Measurements from ENCODE around the gene NRCAM.
"Not testable (repeated sequence)": the region's sequence is repeated elsewhere in the genome, so short reads cannot be mapped to it uniquely, and the experiment has no call there.

NRCAM gene

DNA sequence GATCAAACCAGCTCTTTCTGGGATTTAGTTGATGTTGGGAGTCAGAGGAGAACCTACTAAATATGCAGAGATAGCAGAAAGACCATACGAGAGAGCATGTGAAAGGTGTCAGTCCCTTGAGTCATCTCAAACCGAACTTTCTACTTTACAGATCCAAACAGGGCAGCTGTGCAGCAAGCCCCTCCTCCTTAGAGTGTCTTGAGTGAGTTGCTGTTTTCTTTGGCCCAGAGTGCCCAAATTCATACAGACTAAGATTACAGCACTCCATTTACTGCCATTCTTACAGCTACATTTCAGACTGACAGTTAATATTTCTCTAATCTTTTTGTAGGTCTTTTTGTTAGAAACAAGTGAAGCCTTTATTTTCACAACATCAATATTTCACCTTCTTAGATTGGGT, 53.4 kb downstream of the NRCAM start:
- no peak for DNase-seq (ENCODE audit: low read depth in 2 of 2)

DNA sequence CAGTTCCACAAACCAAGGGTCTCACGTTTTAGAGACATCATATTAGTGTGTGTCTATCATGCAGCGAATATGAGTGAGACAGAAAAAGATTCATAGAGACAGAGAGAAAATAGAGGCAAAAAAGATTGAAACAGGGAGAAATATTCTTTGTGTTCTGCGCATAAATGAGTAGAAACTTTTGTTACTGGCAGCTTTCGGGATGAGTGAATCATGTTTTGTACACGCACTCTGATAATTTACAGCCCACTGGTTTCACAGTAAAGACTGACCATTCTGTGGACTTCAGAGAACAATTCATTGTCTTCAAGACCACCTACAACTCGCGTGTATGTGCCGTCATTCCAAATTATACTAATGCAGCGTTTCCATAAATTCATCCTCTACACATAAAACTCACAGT, 60.2 kb downstream of the NRCAM start:
- no peak for DNase-seq (ENCODE audit: low read depth in 2 of 2)

DNA sequence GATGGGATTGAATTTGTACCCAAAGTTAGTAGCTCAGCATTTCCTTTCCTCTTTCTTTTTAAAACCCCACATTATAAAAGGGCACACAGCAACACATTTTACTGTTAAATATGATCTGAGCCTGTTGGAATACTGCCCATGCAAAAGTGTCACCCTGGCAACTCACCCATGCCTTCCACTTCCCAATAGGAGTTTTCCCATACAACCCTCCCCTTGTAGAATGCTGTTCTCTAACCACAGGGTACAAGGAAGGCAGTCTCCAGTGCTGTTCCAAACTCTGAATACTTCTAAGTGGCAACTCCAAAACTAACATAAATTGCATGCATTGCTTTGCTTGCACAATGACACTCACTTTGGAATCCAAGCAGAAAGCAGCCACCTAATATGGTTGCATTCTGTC, 60.8 kb downstream of the NRCAM start:
- DNase-seq (ENCODE audit: low read depth in 2 of 2): no peak

DNA sequence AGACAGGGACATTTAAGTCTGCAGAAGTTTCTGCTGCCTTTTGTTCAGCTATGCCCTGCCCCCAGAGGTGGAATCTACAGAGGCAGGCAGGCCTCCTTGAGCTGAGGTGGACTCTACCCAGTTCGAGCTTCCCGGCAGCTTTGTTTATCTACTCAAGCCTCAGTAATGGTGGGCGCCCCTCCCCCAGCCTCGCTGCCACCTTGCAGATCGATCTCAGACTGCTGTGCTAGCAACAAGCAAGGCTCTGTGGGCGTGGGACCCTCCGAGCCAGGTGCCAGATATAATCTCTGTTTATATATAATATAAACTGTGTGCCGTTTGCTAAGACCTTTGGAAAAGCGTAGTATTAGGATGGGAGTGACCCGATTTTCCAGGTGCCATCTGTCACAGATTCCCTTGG, 63.1 kb downstream of the NRCAM start:
- not testable (repeated sequence) for DNase-seq (ENCODE audit: low read depth in 2 of 2)

DNA sequence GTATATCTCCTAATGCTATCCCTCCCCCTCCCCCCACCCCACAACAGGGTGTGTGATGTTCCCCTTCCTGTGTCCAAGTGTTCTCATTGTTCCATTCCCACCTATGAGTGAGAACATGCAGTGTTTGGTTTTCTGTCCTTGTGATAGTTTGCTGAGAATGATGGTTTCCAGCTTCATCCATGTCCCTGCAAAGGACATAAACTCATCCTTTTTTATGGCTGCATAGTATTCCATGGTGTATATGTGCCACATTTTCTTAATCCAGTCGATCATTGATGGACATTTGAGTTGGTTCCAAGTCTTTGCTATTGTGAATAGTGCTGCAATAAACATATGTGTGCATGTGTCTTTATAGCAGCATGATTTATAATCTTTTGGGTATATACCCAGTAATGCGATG, 68.5 kb downstream of the NRCAM start:
- not testable (repeated sequence) for DNase-seq (ENCODE audit: low read depth in 2 of 2)

DNA sequence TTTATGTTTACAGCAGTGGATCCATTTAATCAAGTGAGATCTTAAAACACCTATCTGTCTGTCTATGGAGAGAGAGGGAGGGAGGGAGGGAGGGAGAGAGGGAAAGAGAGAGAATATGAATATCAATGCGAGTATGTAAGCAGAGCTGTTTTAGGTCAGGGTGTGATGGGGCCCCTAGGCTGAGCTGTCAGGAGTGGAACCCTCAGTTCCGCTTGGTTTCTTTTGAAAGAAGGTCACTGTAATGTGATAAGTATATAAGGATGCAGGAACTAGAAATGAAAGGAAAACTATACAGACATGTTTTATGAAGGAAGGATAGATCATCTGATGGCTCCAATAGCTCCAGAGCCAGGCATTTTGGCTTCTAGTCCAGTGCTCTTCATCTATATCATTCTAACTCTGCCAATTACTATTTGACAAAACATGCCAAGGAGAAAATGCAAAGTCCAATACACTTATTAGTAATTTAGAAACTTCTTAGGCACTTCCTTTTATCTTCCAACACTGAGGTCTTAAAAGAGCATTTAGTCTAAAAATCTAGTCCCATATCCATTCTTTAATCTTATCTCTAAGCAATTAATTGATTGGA, 70.3 kb downstream of the NRCAM start:
- no peak for DNase-seq (ENCODE audit: low read depth in 2 of 2)

DNA sequence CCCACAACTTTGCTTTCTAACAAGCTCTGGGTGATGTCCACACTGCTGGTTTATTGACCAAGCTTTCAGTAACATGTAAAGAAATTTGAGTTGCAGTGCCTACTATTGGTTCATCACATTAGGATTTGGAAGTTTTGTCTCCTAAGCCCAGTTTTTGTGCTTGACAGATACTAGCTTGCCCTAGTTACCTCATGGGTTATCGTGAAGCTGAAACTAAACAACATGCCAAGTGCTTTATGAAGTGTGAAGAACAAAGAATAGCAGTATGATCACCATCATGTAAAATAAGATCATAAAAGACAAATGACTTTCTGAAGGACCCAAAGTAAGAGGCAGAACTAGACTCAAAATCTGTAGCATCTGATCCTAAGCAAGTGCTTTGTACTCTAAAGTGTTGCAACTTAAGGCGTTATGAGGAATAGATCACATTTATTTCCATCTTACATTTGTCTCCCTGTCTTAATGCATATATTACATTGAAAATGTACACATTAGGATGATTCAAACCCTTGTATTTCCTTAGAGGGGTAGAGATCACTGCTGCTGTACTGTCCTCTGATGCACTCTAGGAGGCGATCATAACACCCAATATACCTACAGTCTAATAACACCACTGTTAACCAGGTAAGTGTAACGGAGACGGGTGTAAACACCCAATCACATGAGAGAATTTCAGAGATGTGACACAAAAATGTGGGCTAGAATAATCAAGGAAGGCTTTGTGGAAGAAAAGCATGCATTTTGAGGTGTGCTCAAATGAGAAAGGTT, 71.3 kb downstream of the NRCAM start:
- DNase-seq (ENCODE audit: low read depth in 2 of 2): no peak

DNA sequence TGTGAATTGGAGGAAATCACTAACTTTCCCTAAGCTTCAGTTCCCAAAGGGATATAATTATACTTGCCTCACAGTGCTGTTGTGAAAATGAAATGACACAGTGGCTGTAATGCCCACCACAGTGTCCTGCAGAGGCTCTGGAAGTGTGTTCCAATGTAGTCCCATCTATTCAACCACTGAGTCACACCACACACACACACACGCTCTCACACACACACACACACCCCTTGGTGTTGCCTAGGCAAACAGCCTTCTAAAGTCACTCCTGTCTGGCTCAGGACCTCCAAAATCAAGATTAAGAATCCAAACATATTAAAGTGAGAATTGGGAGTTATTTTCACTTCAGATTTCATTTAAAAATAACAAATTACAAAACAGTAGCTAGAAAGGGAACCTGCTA, 73.3 kb downstream of the NRCAM start:
- no peak for DNase-seq (ENCODE audit: low read depth in 2 of 2)

DNA sequence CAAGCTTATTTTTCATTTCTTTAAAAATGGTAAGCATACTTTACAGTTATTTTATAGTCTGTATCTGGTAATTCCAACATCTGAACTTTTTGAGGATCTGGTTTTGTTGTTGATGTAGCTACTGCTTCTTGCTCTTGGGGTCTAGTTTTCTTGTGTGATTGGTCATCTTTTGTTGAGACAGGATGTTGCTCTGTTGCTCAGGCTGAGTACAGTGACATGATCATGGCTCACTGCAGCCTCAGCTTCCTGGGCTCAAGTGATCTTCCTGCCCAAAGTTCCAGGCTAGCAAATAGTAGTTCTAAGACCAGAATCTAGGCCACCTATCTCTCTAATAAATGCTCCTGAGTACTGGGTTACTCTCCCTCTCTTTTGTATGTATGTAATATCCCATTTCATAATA, 75.7 kb downstream of the NRCAM start:
- no peak for DNase-seq (ENCODE audit: low read depth in 2 of 2)

DNA sequence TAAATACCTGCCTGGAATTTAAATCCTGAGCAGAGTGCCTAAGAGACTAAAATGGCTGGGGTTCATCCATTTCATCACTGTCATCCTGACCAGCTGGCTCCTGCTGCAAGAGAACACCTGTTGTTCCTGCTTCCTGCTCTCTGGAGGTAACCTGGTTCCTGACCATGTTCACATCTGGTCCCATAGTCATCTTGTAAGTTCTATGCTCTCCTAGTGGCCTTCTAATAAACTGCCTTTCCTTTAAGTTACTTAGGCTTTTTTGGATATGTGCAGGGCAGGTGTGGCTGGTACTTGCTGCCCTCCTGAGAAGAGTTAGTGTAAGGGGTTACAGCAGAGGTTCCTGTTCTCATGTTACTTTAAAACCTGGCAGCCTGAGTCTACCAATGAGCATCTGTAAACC, 80.0 kb downstream of the NRCAM start:
- DNase-seq (ENCODE audit: low read depth in 2 of 2): no peak

DNA sequence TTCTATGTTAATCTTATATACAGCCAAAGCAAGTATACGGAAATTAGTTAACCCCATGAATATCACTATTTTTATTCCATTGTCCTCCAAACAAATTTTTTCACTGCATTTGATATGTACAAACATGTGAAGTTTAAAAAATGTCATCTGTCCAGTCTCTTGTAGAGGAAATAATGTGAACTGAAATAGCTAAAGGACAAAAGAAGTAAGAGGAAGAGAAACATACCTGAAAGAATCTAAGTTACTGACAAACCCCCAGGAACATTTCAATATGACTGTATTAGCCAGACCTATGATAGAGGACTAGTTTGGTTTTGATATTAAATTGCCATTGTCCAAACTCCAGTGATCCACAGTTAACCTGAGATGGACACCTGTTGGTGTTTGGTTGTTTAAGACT, 80.6 kb downstream of the NRCAM start:
- DNase-seq (ENCODE audit: low read depth in 2 of 2): no peak

DNA sequence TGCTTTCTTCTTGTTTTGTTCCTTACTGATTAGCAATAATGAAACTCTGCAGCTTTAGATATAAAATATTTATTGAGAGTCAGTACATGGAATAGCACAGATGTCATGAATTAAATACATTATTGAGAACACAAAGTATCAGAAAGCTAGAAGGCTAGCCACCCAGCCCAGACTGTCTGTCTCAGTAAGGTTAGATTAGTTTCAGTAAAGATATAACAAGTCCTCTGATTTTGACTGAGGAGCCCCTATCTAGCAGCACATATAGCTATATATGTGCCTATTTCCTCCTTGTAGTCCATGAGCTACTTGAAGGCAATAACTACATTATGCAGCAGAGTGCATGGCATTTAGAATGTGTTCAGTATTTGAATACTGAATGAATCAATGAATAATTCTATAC, 81.3 kb downstream of the NRCAM start:
- DNase-seq (ENCODE audit: low read depth in 2 of 2): no peak

DNA sequence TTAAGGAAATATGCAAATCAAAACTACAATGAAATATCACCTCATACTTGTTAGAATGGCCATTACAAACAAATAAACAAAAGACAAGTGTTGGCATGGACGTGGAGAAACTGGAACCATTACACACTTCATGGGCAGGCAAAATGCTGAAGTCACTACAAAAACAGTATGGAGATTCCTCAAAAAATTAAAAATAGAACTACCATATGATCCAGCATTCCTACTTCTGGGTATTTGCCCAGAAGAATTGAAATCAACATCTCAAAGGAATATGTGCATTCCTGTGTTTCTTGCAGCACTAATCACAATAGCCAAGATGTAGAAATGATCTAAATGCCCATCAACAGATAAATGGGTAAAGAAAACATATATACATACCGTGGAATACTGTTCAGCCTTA, 83.6 kb downstream of the NRCAM start:
- no peak for DNase-seq (ENCODE audit: low read depth in 2 of 2)

DNA sequence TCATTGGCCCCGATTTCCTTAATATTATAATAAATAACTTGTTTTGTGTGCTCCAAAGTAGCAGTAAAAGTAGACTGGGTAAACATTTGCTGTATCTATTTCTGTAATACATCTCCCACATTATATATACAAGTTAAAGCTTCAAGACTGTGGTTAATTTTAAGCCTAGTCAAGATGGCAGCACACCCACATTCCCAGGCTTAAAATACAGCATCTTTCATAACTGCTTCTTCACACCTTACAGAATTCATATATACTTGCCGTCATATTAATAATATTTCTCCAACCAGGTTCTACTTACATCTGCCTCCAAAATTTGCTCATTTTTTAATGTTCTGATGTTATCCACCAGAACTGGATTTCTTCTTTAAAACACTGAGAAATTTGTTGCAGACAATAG, 85.6 kb downstream of the NRCAM start:
- DNase-seq (ENCODE audit: low read depth in 2 of 2): no peak

DNA sequence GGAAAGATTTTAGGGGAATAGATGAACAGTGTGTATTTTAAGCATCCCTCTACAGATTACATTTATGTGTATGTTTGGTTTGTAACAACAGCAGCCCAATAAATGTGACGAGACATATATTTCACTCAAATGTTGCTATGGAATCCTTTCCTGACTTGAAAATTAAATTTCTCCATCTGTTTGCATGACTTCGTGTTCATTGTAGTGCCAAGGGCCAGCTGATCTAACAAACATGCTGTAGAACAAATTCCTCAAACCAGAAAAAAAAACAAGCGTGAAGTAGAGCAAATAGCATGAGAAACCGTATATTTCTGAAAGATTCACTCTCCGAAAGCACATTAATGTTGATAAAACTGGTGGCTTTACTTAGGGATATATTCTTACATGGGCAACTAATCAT, 87.8 kb downstream of the NRCAM start:
- no peak for DNase-seq (ENCODE audit: low read depth in 2 of 2)

DNA sequence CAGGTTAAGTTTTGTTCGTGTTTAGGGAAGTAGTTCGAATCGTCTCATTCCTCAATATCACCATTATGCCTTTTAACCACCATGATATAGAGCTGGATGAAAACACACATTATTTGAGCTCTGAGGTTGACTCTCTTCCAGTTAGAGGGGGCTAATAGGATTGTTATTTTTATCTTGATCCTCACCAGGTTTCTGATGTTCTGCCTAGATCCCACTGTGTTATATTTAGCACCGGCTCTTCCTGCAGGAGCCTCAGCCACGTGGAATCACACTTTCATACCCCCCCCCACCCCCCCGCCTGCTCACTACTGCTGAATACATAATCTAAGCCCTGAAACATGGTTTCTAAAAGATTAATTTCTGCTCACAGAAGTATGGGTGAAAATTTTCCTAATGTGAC, 88.3 kb downstream of the NRCAM start:
- DNase-seq (ENCODE audit: low read depth in 2 of 2): no peak

DNA sequence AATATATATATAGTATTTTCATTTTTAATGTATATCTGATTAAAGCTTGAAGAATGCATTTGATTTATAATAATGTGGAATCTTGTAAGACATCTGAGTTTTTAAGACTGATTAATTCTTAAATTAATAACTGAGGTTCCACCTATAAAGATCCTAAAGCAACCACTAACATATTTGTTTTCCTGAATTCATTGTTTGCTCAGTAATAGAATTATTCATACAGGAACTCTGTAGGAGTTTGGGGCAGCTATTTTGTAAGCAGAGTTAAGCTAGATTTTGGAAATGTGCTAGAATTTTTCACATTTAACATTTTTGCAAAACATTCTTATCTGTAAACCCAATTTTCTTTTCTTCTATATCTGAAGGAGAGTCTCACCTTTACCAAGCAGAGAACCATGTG, 88.9 kb downstream of the NRCAM start:
- no peak for DNase-seq (ENCODE audit: low read depth in 2 of 2)

DNA sequence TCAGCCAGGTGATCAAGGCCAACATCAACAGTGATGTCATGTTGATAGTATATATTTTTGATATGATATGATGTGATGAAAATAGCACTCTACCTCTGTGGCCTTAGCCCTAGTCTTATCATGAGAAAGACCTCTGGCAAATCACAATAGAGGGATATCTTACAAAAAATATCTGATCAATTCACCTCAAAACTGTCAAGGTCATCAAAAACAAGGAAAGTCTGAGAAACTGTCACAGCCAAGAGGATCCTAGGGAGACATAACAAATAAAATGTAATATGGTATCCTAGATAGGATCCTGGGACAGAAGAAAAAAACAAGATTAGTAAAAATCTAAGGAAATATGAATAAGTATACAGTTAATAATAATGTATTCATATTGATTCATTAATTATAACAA, 92.6 kb downstream of the NRCAM start:
- DNase-seq (ENCODE audit: low read depth in 2 of 2): no peak

DNA sequence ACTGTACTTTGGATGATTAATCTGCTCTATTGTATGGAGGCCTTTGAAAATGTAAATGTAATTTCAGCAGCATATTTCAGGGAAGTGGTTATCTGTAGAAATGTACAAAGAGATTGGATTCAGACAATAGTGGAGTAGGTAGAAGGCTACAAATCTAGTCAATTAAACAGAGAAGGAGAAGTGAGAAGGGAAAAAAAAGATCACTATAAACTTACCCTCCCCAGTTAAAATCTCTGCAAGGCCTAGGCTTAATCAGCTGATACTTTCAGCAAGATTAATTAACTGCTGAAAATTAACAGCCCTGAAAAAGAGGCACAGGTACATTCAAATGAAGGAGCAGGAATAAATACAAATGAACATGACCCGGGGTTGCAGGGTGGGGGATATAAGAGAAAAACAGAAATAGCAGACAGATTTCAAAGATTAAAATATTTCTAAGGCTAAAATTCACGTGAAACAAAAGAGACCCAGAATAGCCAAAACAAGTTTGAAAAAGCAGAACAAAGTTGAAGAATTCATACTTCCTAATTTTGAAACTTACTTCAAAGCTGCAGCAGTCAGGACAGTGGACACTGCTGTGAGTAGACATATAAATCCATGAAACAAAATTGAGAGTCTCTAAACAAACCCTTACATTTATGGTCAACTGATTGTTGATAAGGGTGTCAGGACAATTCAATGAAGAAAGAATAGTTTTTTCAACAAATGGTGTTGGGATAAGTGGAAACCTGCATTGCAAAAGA, 96.0 kb downstream of the NRCAM start:
- DNase-seq (ENCODE audit: low read depth in 2 of 2): no peak

DNA sequence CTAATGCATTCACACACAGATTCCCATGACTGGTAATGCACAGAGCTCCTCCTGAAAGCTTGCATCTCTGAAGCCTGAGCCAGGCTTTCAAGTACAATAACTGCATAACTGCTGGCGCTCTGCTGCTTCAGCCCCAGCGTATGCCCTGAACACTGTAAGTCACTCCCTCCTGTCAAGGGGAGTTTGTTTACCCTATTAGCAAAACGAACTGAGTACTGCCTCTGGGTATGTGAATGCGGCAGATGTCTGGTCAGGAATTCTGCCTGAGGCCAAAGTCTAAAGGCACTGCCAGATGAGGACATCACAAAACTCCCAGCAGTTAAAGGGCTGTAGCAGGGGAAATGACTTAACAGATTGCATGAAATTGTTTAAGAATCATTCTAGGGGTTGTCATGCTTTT, 97.7 kb downstream of the NRCAM start:
- no peak for DNase-seq (ENCODE audit: low read depth in 2 of 2)

DNA sequence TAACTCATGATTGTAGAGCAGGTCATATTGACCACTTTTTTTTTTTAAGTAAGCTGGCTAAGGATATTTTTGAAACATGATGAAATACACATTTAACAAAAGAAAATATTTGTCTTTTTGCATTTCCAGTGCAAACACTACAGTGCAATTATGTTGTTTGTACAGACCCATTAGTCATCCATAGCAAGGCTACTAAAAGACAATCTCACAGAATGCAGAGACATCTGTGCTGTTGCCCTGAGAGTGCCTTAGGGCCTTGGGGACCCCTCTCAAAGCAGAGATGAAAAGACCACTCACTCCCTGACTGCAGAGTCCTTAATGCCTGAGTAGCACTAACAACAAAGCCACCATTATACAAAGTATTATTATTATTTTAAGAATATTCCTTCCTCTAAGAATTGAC, 104.5 kb downstream of the NRCAM start:
- no peak for DNase-seq (ENCODE audit: low read depth in 2 of 2)

DNA sequence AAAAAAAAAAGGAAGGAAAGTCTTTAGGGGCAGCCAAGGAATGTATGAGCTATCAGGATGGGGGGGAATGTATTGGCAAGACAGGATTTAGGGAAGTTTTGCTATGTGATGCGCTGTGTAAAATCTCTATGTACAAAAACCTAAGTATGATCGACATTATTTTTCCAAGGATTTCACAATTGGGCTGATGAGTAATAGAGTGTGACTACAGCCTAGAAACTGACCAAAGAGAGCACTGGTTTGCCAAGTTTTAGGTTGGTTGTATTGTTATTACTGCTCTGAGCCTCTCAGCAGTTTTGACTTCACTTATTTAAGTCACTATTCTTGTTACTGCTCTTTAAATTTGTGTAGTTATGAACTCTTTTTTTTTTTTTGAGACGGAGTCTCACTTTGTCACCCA, 107.3 kb downstream of the NRCAM start:
- DNase-seq (ENCODE audit: low read depth in 2 of 2): no peak

DNA sequence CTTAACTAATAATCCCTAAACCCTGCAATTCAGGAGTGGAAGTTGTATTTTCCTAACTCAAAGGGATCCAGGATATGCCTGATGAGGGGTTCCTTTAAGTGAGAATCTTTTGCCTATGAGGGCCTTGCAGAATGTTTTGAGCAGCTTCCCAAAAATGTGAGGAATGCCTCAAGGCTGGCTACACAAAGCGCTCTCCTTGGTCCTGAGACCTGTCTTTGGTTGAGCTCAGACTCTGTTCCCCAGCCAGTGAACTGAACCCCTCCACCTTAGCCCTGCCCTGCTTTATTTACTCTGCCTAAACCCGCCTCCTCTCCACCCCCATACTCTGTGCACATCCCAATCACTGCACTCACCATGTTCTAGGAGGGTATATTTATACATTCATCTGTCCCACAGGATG, 108.6 kb downstream of the NRCAM start:
- DNase-seq (ENCODE audit: low read depth in 2 of 2): no peak
